H1 (cell line): ENCODE measurements around the gene SNRNP200. TPM values are rescaled to one million over a fixed set of nuclear protein-coding genes. Genes with fewer than 3 reads are reported as not detected.

Experiments
- CTCF ChIA-PET: fragments of 300-600 bp; sonication (Branson Sonifier 250); formaldehyde crosslinking; loops from one replicate; lab custom pipeline; 2021; ENCODE audit not compliant: partially characterized antibody; lab: Charles Lee
- POLR2A ChIA-PET: fragments of 300-600 bp; sonication (Branson Sonifier 250); formaldehyde crosslinking; loops from one replicate; lab custom pipeline; 2021; ENCODE audit warnings: inconsistent platforms; ENCODE audit not compliant: partially characterized antibody; lab: Charles Lee
- DNase-seq, 2 experiments: peaks; one replicate each; pipeline versions ENCODE4 v3.0.0 to v3.0.0-alpha.2; 2010 to 2022; ENCODE audit warnings: low spot score in 2 of 2, low read depth in 1 of 2, mixed read lengths in 1 of 2
- FAIRE-seq: peaks from 2 replicates; lab custom pipeline; 2011; peaks lifted over from hg19 to GRCh38; lab: Jason Lieb, UNC
- H2AFZ ChIP-seq: 2 replicates; pipeline ENCODE4 v1.8.1; 2012; ENCODE audit warnings: low read length, inconsistent platforms
- H2AK5ac ChIP-seq: 2 replicates; pipeline ENCODE4 v1.6.1; 2013; ENCODE audit warnings: low read depth, low read length
- H2BK120ac ChIP-seq: replicated peaks from 2 replicates; pipeline ENCODE3; 2013; ENCODE audit warnings: low read depth, low read length, inconsistent platforms
- H2BK12ac ChIP-seq: 2 replicates; pipeline ENCODE4 v1.6.1; 2013; ENCODE audit warnings: low read depth, low read length
- H2BK15ac ChIP-seq: 2 replicates; pipeline ENCODE4 v1.6.1; 2013; ENCODE audit warnings: low read length
- H2BK20ac ChIP-seq: 2 replicates; pipeline ENCODE4 v1.6.1; 2013; ENCODE audit warnings: low read length
- H2BK5ac ChIP-seq: 2 replicates; pipeline ENCODE4 v1.6.1; 2013; ENCODE audit warnings: low read depth, low read length
- H3K14ac ChIP-seq: 2 replicates; pipeline ENCODE4 v1.6.1; 2013; ENCODE audit warnings: inconsistent platforms; ENCODE audit not compliant: insufficient read length
- H3K18ac ChIP-seq: 2 replicates; pipeline ENCODE4 v1.6.1; 2013; ENCODE audit warnings: low read length; ENCODE audit errors: extremely low read depth
- H3K23ac ChIP-seq: 2 replicates; pipeline ENCODE4 v1.6.1; 2013; ENCODE audit warnings: inconsistent platforms; ENCODE audit not compliant: insufficient read length
- H3K23me2 ChIP-seq: 2 replicates; pipeline ENCODE4 v1.6.1; 2013; ENCODE audit warnings: low read depth, low read length
- H3K27ac ChIP-seq: 2 replicates; pipeline ENCODE4 v1.6.1; 2011; ENCODE audit warnings: low read depth, low read length, inconsistent platforms
- H3K27me3 ChIP-seq, 4 experiments: replicated peaks in 1 of 4; 1 replicate in 1 of 4; 2 replicates in 3 of 4; pipeline versions ENCODE4 v1.6.1 to v1.8.1; 2011 to 2013; ENCODE audit warnings: low read length in 3 of 4, mild to moderate bottlenecking in 3 of 4, inconsistent platforms in 2 of 4, mixed read lengths in 2 of 4, moderate library complexity in 1 of 4; ENCODE audit not compliant: control insufficient read depth in 3 of 4, insufficient read depth in 3 of 4; ENCODE audit errors: extremely low read depth in 1 of 4
- H3K36me3 ChIP-seq, 4 experiments: 2 replicates each; pipeline versions ENCODE4 v1.6.1 to v1.8.1; 2011 to 2013; ENCODE audit warnings: mild to moderate bottlenecking in 4 of 4, low read length in 3 of 4, moderate library complexity in 2 of 4, control low read depth in 1 of 4, inconsistent platforms in 1 of 4; ENCODE audit not compliant: insufficient read depth in 4 of 4, control insufficient read depth in 2 of 4
- H3K4ac ChIP-seq: replicated peaks from 2 replicates; pipeline ENCODE3; 2013; ENCODE audit warnings: low read length, low read depth, mixed read lengths, inconsistent platforms; ENCODE audit not compliant: insufficient read length
- H3K4me1 ChIP-seq, 4 experiments: replicated peaks in 1 of 4; 1 replicate in 1 of 4; 2 replicates in 3 of 4; pipeline versions ENCODE4 v1.6.1 to v1.8.1; 2011 to 2013; ENCODE audit warnings: low read length in 3 of 4, inconsistent platforms in 2 of 4, mixed read lengths in 1 of 4; ENCODE audit not compliant: insufficient read depth in 4 of 4, control insufficient read depth in 3 of 4
- H3K4me2 ChIP-seq, 2 experiments: 2 replicates each; pipeline versions ENCODE4 v1.6.1 to v1.8.1; 2011 to 2013; ENCODE audit warnings: low read depth in 2 of 2, low read length in 2 of 2, control low read depth in 1 of 2, inconsistent platforms in 1 of 2, mild to moderate bottlenecking in 1 of 2; ENCODE audit not compliant: insufficient read depth in 1 of 2
- H3K4me3 ChIP-seq, 4 experiments: fragments of 200-600, 300-600 bp in 1 of 4; sonication (generic), shearing (Covaris generic), sonication (Bioruptor Twin) in 1 of 4; 2 replicates each; pipeline versions ENCODE4 v1.5.1 to v1.8.1; 2011 to 2016; ENCODE audit warnings: low read length in 4 of 4, low read depth in 3 of 4, control low read depth in 2 of 4, inconsistent platforms in 2 of 4, mild to moderate bottlenecking in 2 of 4, mixed read lengths in 1 of 4, moderate library complexity in 1 of 4; ENCODE audit not compliant: insufficient read depth in 2 of 4; ENCODE audit errors: extremely low read depth in 1 of 4
- H3K56ac ChIP-seq: replicated peaks from 2 replicates; pipeline ENCODE3; 2013; ENCODE audit warnings: low read depth, mild to moderate bottlenecking, mixed read lengths, low read length, inconsistent platforms; ENCODE audit not compliant: insufficient read length
- H3K79me1 ChIP-seq: 2 replicates; pipeline ENCODE4 v1.6.1; 2013; ENCODE audit warnings: low read depth, low read length, control low read depth
- H3K79me2 ChIP-seq, 2 experiments: 2 replicates each; pipeline versions ENCODE4 v1.6.1 to v1.8.1; 2012 to 2013; ENCODE audit warnings: low read length in 2 of 2, mild to moderate bottlenecking in 2 of 2, inconsistent platforms in 1 of 2; ENCODE audit not compliant: insufficient read depth in 2 of 2, control insufficient read depth in 1 of 2
- H3K9ac ChIP-seq, 4 experiments: replicated peaks in 1 of 4; 1 replicate in 1 of 4; 2 replicates in 3 of 4; pipeline versions ENCODE4 v1.6.1 to v1.8.1; 2011 to 2013; ENCODE audit warnings: low read depth in 3 of 4, low read length in 3 of 4, control low read depth in 2 of 4, mild to moderate bottlenecking in 2 of 4, moderate library complexity in 2 of 4, inconsistent platforms in 1 of 4; ENCODE audit errors: extremely low read depth in 1 of 4
- H3K9me3 ChIP-seq, 2 experiments: 2 replicates each; pipeline versions ENCODE4 v1.6.1 to v1.8.1; 2012 to 2013; ENCODE audit warnings: mild to moderate bottlenecking in 2 of 2, moderate library complexity in 2 of 2, control low read depth in 1 of 2, inconsistent platforms in 1 of 2, low read depth in 1 of 2, low read length in 1 of 2, mixed read lengths in 1 of 2; ENCODE audit not compliant: insufficient read depth in 2 of 2
- H4K20me1 ChIP-seq, 2 experiments: replicated peaks in 1 of 2; 2 replicates each; pipeline versions ENCODE3 to v1.8.1; 2011 to 2013; ENCODE audit warnings: inconsistent platforms in 2 of 2, low read length in 2 of 2, mild to moderate bottlenecking in 1 of 2; ENCODE audit not compliant: insufficient read depth in 2 of 2, control insufficient read depth in 1 of 2
- H4K5ac ChIP-seq: 2 replicates; pipeline ENCODE4 v1.6.1; 2013; ENCODE audit warnings: low read length, low read depth, mixed read lengths, inconsistent platforms; ENCODE audit not compliant: insufficient read length
- H4K8ac ChIP-seq: 2 replicates; pipeline ENCODE4 v1.8.0; 2013; ENCODE audit warnings: mild to moderate bottlenecking, moderate library complexity, low read length, inconsistent platforms; ENCODE audit not compliant: insufficient read depth; ENCODE audit errors: extremely low read depth
- H4K91ac ChIP-seq: replicated peaks from 2 replicates; pipeline ENCODE3; 2013; ENCODE audit warnings: low read length, mixed read lengths, inconsistent platforms; ENCODE audit not compliant: insufficient read length
- BRCA1 ChIP-seq: IDR thresholded peaks from 2 replicates; pipeline ENCODE4 v1.6.1; 2012; ENCODE audit warnings: low read depth, low read length, improper control_type of control experiment
- CBX8 ChIP-seq: fragments of 300-800, 300-1000 bp; sonication (generic); IDR thresholded peaks from 2 replicates; pipeline ENCODE4 v1.7.1; 2016; ENCODE audit warnings: low read depth, low read length, borderline replicate concordance
- E2F6 ChIP-seq: IDR thresholded peaks from 2 replicates; pipeline ENCODE4 v1.6.1; 2012; ENCODE audit warnings: inconsistent platforms
- EZH2 ChIP-seq: fragments of 200-600 bp; sonication (generic); IDR thresholded peaks from 2 replicates; pipeline ENCODE4 v1.7.1; 2012; ENCODE audit warnings: low read depth, mild to moderate bottlenecking, moderate library complexity, low read length, inconsistent platforms; ENCODE audit not compliant: severe bottlenecking
- HDAC2 ChIP-seq, 2 experiments: fragments of 300-600 bp in 1 of 2; sonication (generic) in 1 of 2; IDR thresholded peaks; 2 replicates each; pipeline ENCODE4 v1.6.1; 2011 to 2012; ENCODE audit warnings: low read depth in 2 of 2, low read length in 2 of 2, mild to moderate bottlenecking in 2 of 2, moderate library complexity in 2 of 2, borderline replicate concordance in 1 of 2, inconsistent platforms in 1 of 2
- NANOG ChIP-seq: IDR thresholded peaks from 2 replicates; pipeline ENCODE4 v1.6.1; 2011; ENCODE audit warnings: low read length, low read depth, mild to moderate bottlenecking, inconsistent platforms; ENCODE audit not compliant: insufficient read depth, poor library complexity, severe bottlenecking
- RNF2 ChIP-seq: fragments of 200-900, 300-1000 bp; sonication (generic); IDR thresholded peaks from 2 replicates; pipeline ENCODE4 v1.7.1; 2016; ENCODE audit warnings: borderline replicate concordance, low read depth, mild to moderate bottlenecking, antibody characterized with exemption, low read length; ENCODE audit not compliant: poor library complexity, severe bottlenecking; ENCODE audit errors: missing control alignments
- SP1 ChIP-seq: IDR thresholded peaks from 2 replicates; pipeline ENCODE4 v1.6.1; 2011; ENCODE audit warnings: low read depth, low read length
- SP2 ChIP-seq: IDR thresholded peaks from 2 replicates; pipeline ENCODE4 v1.6.1; 2012; ENCODE audit warnings: mild to moderate bottlenecking, low read length, inconsistent platforms
- SRF ChIP-seq: IDR thresholded peaks from 2 replicates; pipeline ENCODE4 v1.6.1; 2011; ENCODE audit warnings: mild to moderate bottlenecking, low read depth, low read length, moderate library complexity
- ZNF274 ChIP-seq: IDR thresholded peaks from 2 replicates; pipeline ENCODE4 v1.7.0; 2012; ENCODE audit warnings: low read length, borderline replicate concordance; ENCODE audit errors: extremely low read depth
- WGBS, 2 experiments: shearing (Covaris generic) in 1 of 2; methylation state at CpG; one replicate each; pipeline versions ENCODE4 v1.1.6 to v1.1.7; 2013 to 2015; ENCODE audit warnings: low lambda C conversion rate in 2 of 2, mixed read lengths in 2 of 2, inconsistent platforms in 1 of 2, low coverage in 1 of 2, missing lambda C conversion rate in 1 of 2; ENCODE audit not compliant: insufficient replicate concordance in 2 of 2, insufficient coverage in 1 of 2, insufficient read length in 1 of 2; ENCODE audit errors: extremely low coverage in 1 of 2, missing lambda C conversion rate in 1 of 2; 5-methylcytosine and 5-hydroxymethylcytosine counted together
- polyA plus RNA-seq, 7 experiments: library from polyadenylated mRNA; depleted of rRNA in 3 of 7; stranded (reverse) in 5 of 7; unstranded in 2 of 7; fragments of >200 nt in 5 of 7; fragments of 200-250 nt in 2 of 7; gene quantifications; 1 replicate in 5 of 7; 2 replicates in 1 of 7; 4 replicates in 1 of 7; pipeline versions ENCODE4 v1.2.1 to v1.2.3, GENCODE V29; 2011 to 2013; ENCODE audit warnings: missing spikeins in 2 of 7, mixed read lengths in 2 of 7
- total RNA-seq: library from RNA; stranded (reverse); fragmentation: NEBNext Ultra II Directional; extraction: Animal tissue kit (Norgen Biotek cat#: 25700); gene quantifications from 2 replicates; pipeline ENCODE4 v1.2.1, GENCODE V29; 2021

Gene SNRNP200
- total and polyA plus RNA-seq, 2 of the 8 experiments (the other 6 are each of a cell fraction or from before 2014, with no cell fraction given) = 190 to 289 TPM

- Histone ChIP-seq H3K9ac (no peak overlapping the region), H3K9me3 (no peaks in the 10 kb centered on the region), H3K79me2 (no peaks in the 10 kb centered on the region), H3K18ac (no peak overlapping the region), H4K8ac (no peak overlapping the region), H3K36me3 (no peaks in the 10 kb centered on the region), H3K14ac (no peak overlapping the region), H2BK20ac (no peak overlapping the region), H3K23ac (no peak overlapping the region), H3K23me2 (no peaks in the 10 kb centered on the region), H2BK120ac (no peak overlapping the region), H3K56ac (no peak overlapping the region), H3K4me3 (no peak overlapping the region), H2BK15ac (0 out of 2 replicates have a peak overlapping the region, but pooled peaks have one; percentile 32), H2AFZ (no peak overlapping the region), H4K5ac (no peak overlapping the region), H2BK5ac (no peak overlapping the region), H3K4ac (no peak overlapping the region), H4K20me1 (no peaks in the 10 kb centered on the region), H3K27ac (no peak overlapping the region), H3K4me2 (no peak overlapping the region), H3K79me1 (no peaks in the 10 kb centered on the region), H2BK12ac (no peak overlapping the region), H3K4me1 (peaks cover 0 to 3% (median 0%) of the 10 kb centered on the region in 4 experiments; a peak in 1 of 7 replicates), H3K27me3 (no peaks in the 10 kb centered on the region), H4K91ac (no peak overlapping the region), H2AK5ac (no peak overlapping the region)
- DNase-seq (no peak), FAIRE-seq (no peak)
- 80% methylated on average over 9 of the region's 9 CpGs; no CpG with 5 or more reads in 1 of the 2 experiments for WGBS, 2 experiments
- ChIA-PET CTCF (interaction anchor here (0.7 to 4.7 kb wide), 13 partner anchors 10 to 101 kb away, joined by 3 to 43 read pairs (median 5); no protein-coding TSS in a partner anchor), POLR2A (interaction anchor here (0.8 to 1.6 kb wide), 6 partner anchors 8 to 32 kb away, joined by 3 to 6 read pairs (median 3); partner anchors contain the start of gene STARD7)
- TF ChIP-seq SP2 = no peak
- TF ChIP-seq CBX8 = no peak
- no peak for TF ChIP-seq HDAC2 (IDR thresholded peaks at IDR 0.05; ENCODE audit: borderline replicate concordance in 1 of 2, low read depth in 2 of 2, low read length in 2 of 2)
- TF ChIP-seq ZNF274 = no peak
- TF ChIP-seq SRF = no peak
- no peak for TF ChIP-seq E2F6
- TF ChIP-seq SP1 = no peak
- no peak for TF ChIP-seq RNF2
- TF ChIP-seq NANOG = no peak
- no peak for TF ChIP-seq EZH2
- TF ChIP-seq BRCA1 = no peak
These were observed 64.9 kb downstream of the SNRNP200 start for GRCh38 chr2:96240341-96241038.
